A549 (cell line): ENCODE measurements around the gene TIE1. TPM values are rescaled to one million over a fixed set of nuclear protein-coding genes. Genes with fewer than 3 reads are reported as not detected.

ENCODE experiments used
- ATAC-seq, 2 experiments: fragments of 200-7000 bp in 1 of 2; fragments of >200 bp in 1 of 2; cut with Nextera tagmentation in 1 of 2; cut with Tn5 transposase in 1 of 2; 3 replicates each; pipeline versions ENCODE4 v1.8.0 to v1.9.1; 2018 to 2020; ENCODE audit warnings: mild to moderate bottlenecking in 1 of 2, moderate library complexity in 1 of 2
- CTCF ChIA-PET: fragments of 300-600 bp; sonication (Branson Sonifier 250); formaldehyde crosslinking; extraction: SDS; loops from one replicate; lab custom pipeline; 2021; ENCODE audit warnings: antibody characterized with exemption, inconsistent platforms; lab: Yijun Ruan, JAX
- POLR2A ChIA-PET: fragments of 350-600 bp; formaldehyde crosslinking; extraction: SDS; loops from one replicate; lab custom pipeline; 2021; ENCODE audit warnings: antibody characterized with exemption, inconsistent platforms; lab: Yijun Ruan, JAX
- DNase-seq, 2 experiments: peaks; one replicate each; pipeline versions ENCODE4 v3.0.0 to v3.0.0-alpha.2; 2011 to 2016; ENCODE audit warnings: low read depth in 1 of 2, low spot score in 1 of 2
- FAIRE-seq: peaks from 2 replicates; lab custom pipeline; 2011; peaks lifted over from hg19 to GRCh38; lab: Jason Lieb, UNC
- H3K27ac ChIP-seq, 2 experiments: fragments of >200 bp; sonication (Bioruptor Twin); formaldehyde crosslinking; 3 replicates each; pipeline ENCODE4 v1.5.1; 2016 to 2017
- H3K4me1 ChIP-seq: fragments of >200 bp; sonication (Bioruptor Twin); formaldehyde crosslinking; 3 replicates; pipeline ENCODE4 v1.6.1; 2016
- H3K4me2 ChIP-seq: fragments of >200 bp; sonication (Bioruptor Twin); formaldehyde crosslinking; 3 replicates; pipeline ENCODE4 v1.6.1; 2016
- H3K4me3 ChIP-seq: fragments of >200 bp; sonication (Bioruptor Twin); formaldehyde crosslinking; 3 replicates; pipeline ENCODE4 v1.5.1; 2016
- H3K9me3 ChIP-seq: fragments of >200 bp; sonication (Bioruptor Twin); formaldehyde crosslinking; 3 replicates; pipeline ENCODE4 v1.6.1; 2016
- BHLHE40 ChIP-seq: IDR thresholded peaks from 2 replicates; pipeline ENCODE4 v1.6.1; 2012; ENCODE audit warnings: low read depth, low read length, inconsistent platforms
- EHF ChIP-seq: fragments of 250-450 bp; sonication (Bioruptor Pico); IDR thresholded peaks from 2 replicates; pipeline ENCODE4 v1.5.0; 2020; ENCODE audit warnings: mild to moderate bottlenecking
- EHMT2 ChIP-seq: fragments of 200-600 bp; sonication (generic); IDR thresholded peaks from 2 replicates; pipeline ENCODE4 v1.6.1; 2016; ENCODE audit warnings: antibody characterized with exemption, low read depth, mild to moderate bottlenecking, moderate library complexity
- ESRRA ChIP-seq: fragments of 150-350 bp; IDR thresholded peaks from 2 replicates; pipeline ENCODE4 v1.6.1; 2014; ENCODE audit warnings: mild to moderate bottlenecking, low read length, borderline replicate concordance
- FOXS1 ChIP-seq: fragments of 250-450 bp; sonication (Bioruptor Pico); IDR thresholded peaks from 2 replicates; pipeline ENCODE4 v1.5.0; 2020; ENCODE audit warnings: mild to moderate bottlenecking, moderate library complexity
- GATA3 ChIP-seq: IDR thresholded peaks from 2 replicates; pipeline ENCODE4 v1.6.1; 2012; ENCODE audit warnings: borderline replicate concordance
- HDAC2 ChIP-seq: fragments of 200-600 bp; sonication (generic); IDR thresholded peaks from 2 replicates; pipeline ENCODE4 v1.6.1; 2016
- JUN ChIP-seq, 2 experiments: fragments of >200 bp; sonication (Bioruptor Twin); formaldehyde crosslinking; IDR thresholded peaks; 2 replicates in 1 of 2; 3 replicates in 1 of 2; pipeline ENCODE4 v1.6.1; 2016 to 2017
- KDM1A ChIP-seq: fragments of 200-600 bp; sonication (generic); IDR thresholded peaks from 2 replicates; pipeline ENCODE4 v1.6.1; 2016; ENCODE audit warnings: low read depth, mild to moderate bottlenecking
- MAZ ChIP-seq: fragments of 150-350 bp; IDR thresholded peaks from 2 replicates; pipeline ENCODE4 v1.6.1; 2014; ENCODE audit warnings: antibody characterized with exemption, low read depth, low read length, borderline replicate concordance
- NPAS2 ChIP-seq: fragments of 250-450 bp; sonication (Bioruptor Pico); IDR thresholded peaks from 2 replicates; pipeline ENCODE4 v1.8.0; 2022; ENCODE audit warnings: mild to moderate bottlenecking, moderate library complexity, borderline replicate concordance
- RNF2 ChIP-seq: fragments of 200-600 bp; sonication (generic); IDR thresholded peaks from 2 replicates; pipeline ENCODE4 v1.6.1; 2016; ENCODE audit warnings: low read depth, mild to moderate bottlenecking, antibody characterized with exemption, moderate library complexity, borderline replicate concordance
- SMC3 ChIP-seq: fragments of >200 bp; sonication (Bioruptor Twin); formaldehyde crosslinking; IDR thresholded peaks from 3 replicates; pipeline ENCODE4 v1.6.1; 2018; ENCODE audit warnings: inconsistent platforms
- ZC3H11A ChIP-seq: fragments of 450-650 bp; IDR thresholded peaks from 2 replicates; pipeline ENCODE4 v1.6.1; 2014; ENCODE audit warnings: antibody characterized with exemption, mild to moderate bottlenecking
- ZFP36 ChIP-seq: fragments of 450-650 bp; IDR thresholded peaks from 2 replicates; pipeline ENCODE4 v1.6.1; 2014; ENCODE audit warnings: borderline replicate concordance; ENCODE audit not compliant: partially characterized antibody
- ZSCAN20 ChIP-seq: fragments of 250-450 bp; sonication (Bioruptor Pico); IDR thresholded peaks from 2 replicates; pipeline ENCODE4 v1.8.0; 2022; ENCODE audit warnings: mild to moderate bottlenecking, moderate library complexity
- WGBS: methylation state at CpG from one replicate; pipeline ENCODE4 v1.1.6; 2017; ENCODE audit errors: missing lambda C conversion rate; 5-methylcytosine and 5-hydroxymethylcytosine counted together
- polyA plus RNA-seq, 4 experiments: library from polyadenylated mRNA; depleted of rRNA in 3 of 4; stranded (reverse); fragments of >200 nt; fragmentation: RNase III in 1 of 4; extraction: RNeasy Plus Mini Kit Qiagen cat#74134 plus additional on column Dnase treatment in 1 of 4; gene quantifications; 2 replicates in 3 of 4; 3 replicates in 1 of 4; pipeline ENCODE4 v1.2.3, GENCODE V29; 2011 to 2017
- TF ChIP-seq, protein P1 (sequence below): fragments of >200 bp; sonication (Bioruptor Twin); formaldehyde crosslinking; IDR thresholded peaks from 2 replicates; pipeline ENCODE4 v1.6.1; 2016
- TF ChIP-seq, protein P2 (sequence below): fragments of 450-650 bp; IDR thresholded peaks from 2 replicates; pipeline ENCODE4 v1.6.1; 2014; ENCODE audit warnings: antibody characterized with exemption
- TF ChIP-seq, protein P3 (sequence below): fragments of 200-600 bp; sonication (generic); IDR thresholded peaks from 2 replicates; pipeline ENCODE4 v1.6.1; 2016; ENCODE audit warnings: antibody characterized with exemption, mild to moderate bottlenecking, moderate library complexity

The TIE1 gene
- polyA plus RNA-seq, 2 of the 4 experiments (the other 2 are of a cell fraction): not detected

DNA sequence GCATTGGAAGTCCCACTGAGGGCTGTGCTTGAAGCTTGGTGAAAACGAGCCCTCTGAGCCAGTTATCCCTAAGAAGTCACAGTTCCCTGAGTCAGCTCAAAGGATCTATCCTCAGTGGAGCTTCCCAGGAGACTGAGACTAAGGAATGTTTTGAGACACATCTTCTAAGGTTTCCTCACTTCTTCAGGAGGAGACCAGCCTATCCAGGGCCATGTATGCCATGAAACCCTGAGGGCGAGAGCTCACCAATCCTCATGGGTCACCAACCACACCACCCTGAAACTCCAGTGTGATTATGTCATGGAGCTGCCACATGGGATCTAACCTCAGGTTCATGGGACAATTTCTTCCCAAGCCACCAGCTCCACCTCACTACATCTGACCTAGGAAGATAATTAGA lies 7.6 kb upstream of the TIE1 start (continued):
- TF ChIP-seq, protein P1, sequence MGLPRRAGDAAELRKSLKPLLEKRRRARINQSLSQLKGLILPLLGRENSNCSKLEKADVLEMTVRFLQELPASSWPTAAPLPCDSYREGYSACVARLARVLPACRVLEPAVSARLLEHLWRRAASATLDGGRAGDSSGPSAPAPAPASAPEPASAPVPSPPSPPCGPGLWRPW: no peak
- TF ChIP-seq HDAC2: no peak
- TF ChIP-seq, all 56 proteins: peak for 0

DNA sequence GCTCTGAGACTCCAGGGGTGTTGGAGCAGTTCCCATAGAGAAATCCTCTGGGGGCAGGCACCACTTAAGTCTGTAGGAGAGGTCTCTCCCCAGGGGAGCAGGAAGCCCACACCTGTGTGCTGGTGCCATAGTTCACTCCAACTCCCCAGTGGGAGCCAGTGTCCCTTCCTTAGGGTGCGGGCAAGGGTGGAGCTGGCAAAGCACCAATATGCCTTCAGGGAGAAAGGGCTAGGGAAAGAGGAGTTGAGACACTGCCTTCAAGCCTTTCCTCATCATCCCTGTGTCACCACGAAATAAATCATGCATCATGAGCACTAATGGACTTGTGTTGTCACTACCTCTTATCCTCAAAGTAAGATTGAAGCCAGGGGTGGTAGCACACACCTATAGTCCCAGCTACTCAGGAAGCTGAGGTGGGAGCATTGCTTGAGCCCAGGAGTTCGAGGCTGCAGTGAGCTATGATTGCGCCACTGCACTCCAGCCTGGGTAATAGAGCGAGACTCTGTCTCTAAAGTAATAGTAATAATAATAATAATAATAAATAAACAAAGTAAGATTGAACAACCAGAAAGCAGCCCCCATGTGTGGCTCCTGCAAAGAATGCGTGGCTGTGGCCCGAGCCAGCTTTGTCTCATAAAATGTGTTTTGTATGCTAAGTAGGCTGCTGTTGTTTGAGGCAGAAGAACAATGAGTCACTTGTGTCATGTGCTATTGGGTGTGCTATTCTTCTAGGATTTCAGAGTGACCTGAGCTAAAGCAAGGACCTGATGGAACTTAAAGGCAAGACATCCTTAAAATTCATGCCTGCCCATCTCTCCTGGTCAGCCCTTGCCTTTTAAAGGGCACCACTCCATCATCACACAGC lies 6.7 kb upstream of the TIE1 start:
- Histone ChIP-seq H3K9me3 (no peaks in the 10 kb centered on the region), H3K4me2 (no peak overlapping the region), H3K4me1 (peaks cover 8% of the 10 kb centered on the region; the same call in 1 of the 3 replicates), H3K27ac (no peak overlapping the region), H3K4me3 (no peak overlapping the region)
- FAIRE-seq (no peak), ATAC-seq (no peak), DNase-seq (no peak)
- TF ChIP-seq KDM1A: no peak
- TF ChIP-seq HDAC2: no peak
- TF ChIP-seq MAZ: no peak
- TF ChIP-seq, protein P2, sequence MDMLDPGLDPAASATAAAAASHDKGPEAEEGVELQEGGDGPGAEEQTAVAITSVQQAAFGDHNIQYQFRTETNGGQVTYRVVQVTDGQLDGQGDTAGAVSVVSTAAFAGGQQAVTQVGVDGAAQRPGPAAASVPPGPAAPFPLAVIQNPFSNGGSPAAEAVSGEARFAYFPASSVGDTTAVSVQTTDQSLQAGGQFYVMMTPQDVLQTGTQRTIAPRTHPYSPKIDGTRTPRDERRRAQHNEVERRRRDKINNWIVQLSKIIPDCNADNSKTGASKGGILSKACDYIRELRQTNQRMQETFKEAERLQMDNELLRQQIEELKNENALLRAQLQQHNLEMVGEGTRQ: no peak
- no peak for TF ChIP-seq SMC3
- no peak for TF ChIP-seq ZSCAN20 (CRISPR knock-in tag)
- TF ChIP-seq ESRRA: no peak
- TF ChIP-seq EHMT2: no peak
- TF ChIP-seq GATA3: no peak
- no peak for TF ChIP-seq JUN (IDR thresholded peaks at IDR 0.05)
- 59% methylated on average over 7 of the region's 7 CpGs for WGBS
- ChIA-PET POLR2A (interaction anchor here (0.5 kb wide), 1 partner anchor 73 kb away, joined by 3 read pairs; no protein-coding TSS in a partner anchor), CTCF (interaction anchor here (1.0 to 1.6 kb wide), 2 partner anchors 9 to 11 kb away, joined by 4 to 7 read pairs; no protein-coding TSS in a partner anchor)

DNA sequence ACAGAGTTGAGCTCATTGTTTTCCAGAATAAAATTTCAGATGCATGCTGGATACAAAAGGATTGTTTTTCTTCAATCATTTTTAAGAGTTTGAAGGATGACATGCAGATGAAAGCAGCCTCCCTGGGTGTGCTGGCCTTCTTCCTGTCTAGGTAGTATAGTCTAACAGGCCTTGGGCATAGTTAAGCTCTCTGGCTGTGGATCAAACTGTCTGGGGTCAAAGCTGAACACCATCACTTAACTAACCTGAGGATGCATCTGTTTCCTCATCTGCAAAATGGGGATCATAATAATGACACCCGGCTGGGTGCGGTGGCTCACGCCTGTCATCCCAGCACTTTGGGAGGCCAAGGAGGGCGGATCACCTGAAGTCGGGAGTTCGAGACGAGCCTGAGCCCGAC lies 6.0 kb upstream of the TIE1 start:
- FAIRE-seq (no peak), DNase-seq (no peak), ATAC-seq (no peak)
- ChIA-PET CTCF (no interaction called here), POLR2A (interaction anchor here (0.5 kb wide), 1 partner anchor 73 kb away, joined by 3 read pairs; no protein-coding TSS in a partner anchor)
- WGBS: 93% methylated on average over 6 of the region's 8 CpGs
- Histone ChIP-seq H3K4me1 (peaks cover 8% of the 10 kb centered on the region; the same call in 1 of the 3 replicates), H3K4me3 (no peak overlapping the region), H3K4me2 (no peak overlapping the region), H3K27ac (no peak overlapping the region), H3K9me3 (no peaks in the 10 kb centered on the region)
- TF ChIP-seq RNF2: no peak
- no peak for TF ChIP-seq ZFP36

DNA sequence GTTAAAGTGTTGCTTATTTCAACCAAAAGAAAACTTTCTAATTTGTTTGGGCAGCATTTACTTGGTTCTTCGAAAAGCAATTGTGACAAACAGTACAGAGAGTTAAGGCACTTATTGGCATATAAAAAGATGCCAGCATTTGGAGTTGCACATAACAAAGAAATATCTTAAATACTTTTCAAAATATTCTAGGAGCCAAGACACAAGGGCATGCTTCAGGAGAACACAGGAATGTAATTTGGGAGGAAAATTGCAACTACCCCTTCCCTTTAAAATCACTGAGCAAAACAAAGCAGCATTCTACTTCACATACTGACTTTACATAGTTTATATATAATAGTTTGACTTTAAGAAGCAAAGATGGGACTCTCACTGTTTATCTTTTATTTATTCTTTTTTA lies 4.6 kb upstream of the TIE1 start:
- TF ChIP-seq, protein P3, sequence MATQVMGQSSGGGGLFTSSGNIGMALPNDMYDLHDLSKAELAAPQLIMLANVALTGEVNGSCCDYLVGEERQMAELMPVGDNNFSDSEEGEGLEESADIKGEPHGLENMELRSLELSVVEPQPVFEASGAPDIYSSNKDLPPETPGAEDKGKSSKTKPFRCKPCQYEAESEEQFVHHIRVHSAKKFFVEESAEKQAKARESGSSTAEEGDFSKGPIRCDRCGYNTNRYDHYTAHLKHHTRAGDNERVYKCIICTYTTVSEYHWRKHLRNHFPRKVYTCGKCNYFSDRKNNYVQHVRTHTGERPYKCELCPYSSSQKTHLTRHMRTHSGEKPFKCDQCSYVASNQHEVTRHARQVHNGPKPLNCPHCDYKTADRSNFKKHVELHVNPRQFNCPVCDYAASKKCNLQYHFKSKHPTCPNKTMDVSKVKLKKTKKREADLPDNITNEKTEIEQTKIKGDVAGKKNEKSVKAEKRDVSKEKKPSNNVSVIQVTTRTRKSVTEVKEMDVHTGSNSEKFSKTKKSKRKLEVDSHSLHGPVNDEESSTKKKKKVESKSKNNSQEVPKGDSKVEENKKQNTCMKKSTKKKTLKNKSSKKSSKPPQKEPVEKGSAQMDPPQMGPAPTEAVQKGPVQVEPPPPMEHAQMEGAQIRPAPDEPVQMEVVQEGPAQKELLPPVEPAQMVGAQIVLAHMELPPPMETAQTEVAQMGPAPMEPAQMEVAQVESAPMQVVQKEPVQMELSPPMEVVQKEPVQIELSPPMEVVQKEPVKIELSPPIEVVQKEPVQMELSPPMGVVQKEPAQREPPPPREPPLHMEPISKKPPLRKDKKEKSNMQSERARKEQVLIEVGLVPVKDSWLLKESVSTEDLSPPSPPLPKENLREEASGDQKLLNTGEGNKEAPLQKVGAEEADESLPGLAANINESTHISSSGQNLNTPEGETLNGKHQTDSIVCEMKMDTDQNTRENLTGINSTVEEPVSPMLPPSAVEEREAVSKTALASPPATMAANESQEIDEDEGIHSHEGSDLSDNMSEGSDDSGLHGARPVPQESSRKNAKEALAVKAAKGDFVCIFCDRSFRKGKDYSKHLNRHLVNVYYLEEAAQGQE: no peak
- TF ChIP-seq BHLHE40 (no peak), ZC3H11A (no peak), EHF (CRISPR knock-in tag) (no peak), NPAS2 (CRISPR knock-in tag) (no peak), FOXS1 (CRISPR knock-in tag) (no peak)
- TF ChIP-seq, protein P1: no peak
- TF ChIP-seq, all 56 proteins: peak for 0
- no peak overlapping the region for H3K4me3 ChIP-seq
- H3K4me2 ChIP-seq: no peak overlapping the region
- no peak for ATAC-seq
- DNase-seq: no peak
- no peaks in the 10 kb centered on the region for H3K9me3 ChIP-seq
- no peak overlapping the region for H3K27ac ChIP-seq
- peaks cover 8% of the 10 kb centered on the region; the same call in 1 of the 3 replicates for H3K4me1 ChIP-seq
- FAIRE-seq: no peak
- ChIA-PET POLR2A (no interaction called here), CTCF (no interaction called here)
- WGBS: 43% methylated on average over 1 of the region's 1 CpG
